Hematopoietic multipotent progenitor cell treated with erythropoietin and hydrocortisone succinate and interleukin-3 and kit ligand, for 15 days (in vitro differentiated cells): ENCODE measurements around the gene LPIN3.
A peak's percentile ranks its signal among the peaks of the same experiment; 100 is the strongest.

Experiments used
- DNase-seq: peaks from one replicate; pipeline ENCODE4 v3.0.0-alpha.2; 2015; ENCODE audit warnings: low spot score

Gene LPIN3

DNA sequence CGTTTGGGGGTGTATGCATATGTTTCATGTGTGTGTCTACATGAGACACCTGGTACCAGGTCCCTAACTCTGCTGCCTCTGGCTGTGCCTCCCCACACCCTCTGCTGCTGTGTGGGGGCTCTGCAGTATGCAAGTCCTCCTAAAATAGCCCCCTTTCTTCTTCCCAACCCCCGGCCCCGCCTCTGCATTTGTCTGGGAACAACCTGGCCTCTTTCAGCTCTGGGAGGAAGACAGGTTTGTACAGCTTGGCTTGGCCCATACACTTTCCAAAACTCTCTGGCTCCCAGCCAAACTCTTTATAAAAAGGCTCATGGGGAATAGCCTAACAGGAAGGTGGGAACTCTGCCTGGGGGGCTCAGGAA lies 53.1 kb downstream of the LPIN3 start:
- no peak for DNase-seq

DNA sequence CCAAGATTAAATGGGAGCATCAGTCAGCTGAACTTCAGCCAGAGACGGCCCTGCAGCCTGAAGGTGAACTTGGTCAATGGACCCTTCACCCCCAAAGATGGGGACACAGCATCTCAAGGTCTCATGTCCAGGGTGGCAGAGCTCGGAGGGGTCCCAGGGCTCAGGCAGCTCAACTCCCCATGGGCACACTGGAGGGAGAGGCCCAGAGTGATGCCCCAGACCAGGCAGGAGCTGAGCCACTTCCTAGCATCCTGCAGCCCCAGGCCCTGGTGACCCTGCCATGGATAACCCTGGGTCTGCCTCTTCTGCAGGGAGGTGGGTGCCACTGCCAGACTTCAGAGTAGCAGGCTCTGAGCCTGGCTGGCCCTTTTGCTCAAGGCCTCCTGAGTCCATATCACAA lies 53.5 kb downstream of the LPIN3 start:
- DNase-seq = no peak

DNA sequence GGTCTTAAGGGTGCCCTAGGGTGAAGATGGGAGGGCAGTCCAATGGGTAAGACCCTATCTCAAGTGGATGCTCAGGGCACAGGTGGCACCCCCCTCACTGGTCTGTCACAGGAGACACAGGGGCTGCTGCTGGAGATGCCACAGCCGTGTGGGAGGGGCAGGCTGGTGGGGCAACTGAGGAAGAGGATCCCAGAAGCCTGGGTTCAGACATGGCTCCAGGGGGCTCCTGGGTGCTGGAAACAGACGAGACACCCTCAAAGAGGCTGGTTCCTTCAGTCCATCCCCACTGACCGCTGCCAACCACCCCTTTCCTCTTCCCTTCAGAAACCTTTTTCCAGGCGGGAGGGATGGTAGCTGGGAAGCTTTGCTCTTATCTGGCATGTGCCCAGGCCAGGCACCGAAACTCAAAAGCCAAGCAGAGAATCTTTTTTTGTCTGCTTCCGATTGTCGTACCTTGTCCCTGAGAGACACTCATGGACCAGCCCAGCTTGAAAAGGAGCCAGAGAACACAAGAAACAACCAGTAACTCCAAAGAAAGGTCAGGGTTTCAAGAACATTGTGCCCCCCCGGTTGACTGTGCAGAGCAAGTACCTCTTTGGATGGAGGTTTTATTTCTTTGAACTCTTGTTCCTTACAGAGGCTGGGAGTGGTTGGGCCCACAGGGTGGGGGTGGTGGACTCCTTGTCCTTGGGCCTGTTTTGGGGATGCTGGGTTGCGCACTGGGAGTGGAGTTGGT lies 54.5 kb downstream of the LPIN3 start:
- DNase-seq = no peak

DNA sequence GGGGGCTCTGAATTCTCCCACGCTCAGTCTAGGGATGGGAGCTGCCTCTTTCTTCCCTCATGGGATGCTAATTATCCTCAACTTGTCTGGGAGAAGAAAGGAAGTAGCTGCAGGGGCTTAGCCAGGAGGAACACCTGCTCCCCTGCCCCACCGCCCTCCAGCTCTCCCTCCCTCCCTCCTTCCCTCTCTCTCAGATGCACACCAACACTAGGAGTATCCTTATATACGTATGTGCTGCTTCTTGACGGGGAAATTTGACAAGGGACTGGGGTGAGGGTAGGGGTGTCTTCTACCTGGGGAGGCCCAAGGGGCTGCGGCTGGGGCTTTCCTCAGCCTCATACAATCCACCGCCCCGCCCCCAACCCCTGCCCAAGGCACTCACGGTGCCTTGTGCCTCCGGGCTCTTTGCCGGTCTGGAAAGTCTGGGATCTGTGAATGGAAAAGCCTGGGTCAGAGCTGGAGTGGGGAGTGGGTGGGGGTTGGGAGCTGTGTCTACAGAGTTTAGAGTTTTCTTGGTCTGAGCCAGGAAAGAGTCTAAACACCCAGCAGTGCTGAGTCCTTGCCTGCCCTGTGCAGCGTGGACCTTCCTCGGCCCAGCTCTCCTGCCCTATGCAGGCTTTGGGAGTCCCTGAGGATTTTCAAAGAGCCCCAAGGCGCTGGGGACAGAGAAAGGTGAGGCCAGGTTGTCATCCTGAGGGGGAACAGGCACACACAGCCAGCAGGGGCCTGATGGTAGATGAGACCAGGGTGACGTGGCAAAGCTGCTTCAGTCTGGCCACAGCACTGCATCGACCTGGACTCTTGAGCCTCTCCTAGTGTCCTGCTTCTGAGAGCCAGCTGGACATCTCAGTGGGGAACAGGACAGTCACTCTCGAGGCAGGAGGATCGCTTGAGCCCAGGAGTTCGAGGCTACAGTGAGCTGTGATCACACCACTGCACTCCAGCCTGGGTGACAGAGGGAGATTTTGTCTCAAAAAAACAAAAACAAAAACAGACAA lies 55.3 kb downstream of the LPIN3 start:
- DNase-seq = no peak

DNA sequence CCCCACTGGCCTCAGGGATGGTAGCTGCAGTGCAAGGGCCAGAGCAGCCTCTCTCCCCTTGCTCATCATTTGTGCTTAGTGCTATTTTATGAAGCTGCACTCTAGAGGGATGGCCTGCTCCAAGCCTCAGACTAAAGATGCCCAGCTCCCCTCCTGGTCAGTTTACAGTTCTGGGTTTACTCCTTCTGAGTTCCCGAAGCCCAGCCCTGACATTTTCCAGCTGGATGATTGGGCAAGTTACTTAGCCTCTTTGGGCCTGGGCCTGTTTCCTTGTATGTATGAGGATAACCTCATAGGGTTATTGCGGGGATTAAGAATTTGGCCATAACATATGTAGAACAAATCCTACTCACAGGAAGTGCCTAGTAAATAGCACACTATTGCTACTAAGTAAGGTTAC lies 57.8 kb downstream of the LPIN3 start:
- no peak for DNase-seq

DNA sequence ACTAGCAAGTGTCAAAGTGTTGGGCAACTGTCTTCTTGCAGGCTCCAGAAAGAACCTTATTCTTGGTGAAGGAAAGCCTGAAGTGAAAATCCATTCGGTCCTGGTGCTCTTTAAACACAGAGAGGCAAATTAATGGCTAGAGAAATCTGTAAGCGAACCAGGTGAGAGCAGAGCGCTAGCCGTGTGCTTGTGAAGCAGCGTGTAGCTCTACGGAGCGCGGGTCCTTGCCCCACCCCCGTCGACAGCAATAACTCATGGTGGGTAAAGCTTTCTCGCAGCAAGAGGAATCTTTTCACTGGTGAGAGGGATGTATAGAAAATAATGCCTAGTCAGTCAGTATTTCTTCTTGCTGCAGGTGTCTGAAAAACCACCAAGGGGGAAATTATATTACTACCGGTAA lies 63.0 kb downstream of the LPIN3 start:
- no peak for DNase-seq

DNA sequence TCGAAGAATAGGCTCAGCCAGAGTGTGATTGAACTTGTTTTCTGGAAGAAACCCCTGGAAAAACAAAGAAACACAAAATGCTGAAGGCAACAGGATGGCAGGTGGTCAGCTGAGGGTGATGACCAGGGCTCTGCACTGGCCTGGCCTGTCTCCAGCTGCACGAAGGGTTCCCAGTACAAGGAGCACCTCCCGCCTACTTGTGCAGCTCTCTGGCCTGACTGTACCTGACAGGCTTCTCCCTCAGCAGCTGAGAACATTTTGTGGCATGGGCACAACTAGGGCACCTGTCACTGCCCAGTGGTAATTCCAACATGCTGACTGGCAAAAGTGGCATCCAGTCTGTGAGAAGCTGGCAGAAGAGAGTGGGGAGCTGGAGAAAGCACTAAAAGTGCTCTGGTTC lies 64.8 kb downstream of the LPIN3 start:
- DNase-seq = no peak

DNA sequence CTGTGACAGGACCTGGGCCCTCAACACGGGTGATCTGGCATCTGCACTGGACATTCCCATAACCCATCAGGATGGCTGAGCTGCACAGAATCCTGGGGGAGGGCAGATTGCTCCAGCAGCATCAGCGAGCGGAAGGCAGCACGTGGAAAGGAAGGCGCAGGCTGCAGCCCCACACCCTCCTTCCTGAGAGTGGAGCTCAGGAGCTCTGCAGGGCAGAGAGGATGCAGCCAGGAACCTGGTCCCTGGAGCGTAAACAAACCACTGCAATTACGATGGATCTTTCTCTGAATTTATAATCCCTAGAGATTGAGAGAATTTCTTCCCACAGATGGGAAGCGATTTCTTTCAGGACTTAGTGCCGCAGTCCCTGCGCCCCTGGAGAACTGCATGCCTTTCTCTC lies 65.7 kb downstream of the LPIN3 start:
- DNase-seq = no peak

DNA sequence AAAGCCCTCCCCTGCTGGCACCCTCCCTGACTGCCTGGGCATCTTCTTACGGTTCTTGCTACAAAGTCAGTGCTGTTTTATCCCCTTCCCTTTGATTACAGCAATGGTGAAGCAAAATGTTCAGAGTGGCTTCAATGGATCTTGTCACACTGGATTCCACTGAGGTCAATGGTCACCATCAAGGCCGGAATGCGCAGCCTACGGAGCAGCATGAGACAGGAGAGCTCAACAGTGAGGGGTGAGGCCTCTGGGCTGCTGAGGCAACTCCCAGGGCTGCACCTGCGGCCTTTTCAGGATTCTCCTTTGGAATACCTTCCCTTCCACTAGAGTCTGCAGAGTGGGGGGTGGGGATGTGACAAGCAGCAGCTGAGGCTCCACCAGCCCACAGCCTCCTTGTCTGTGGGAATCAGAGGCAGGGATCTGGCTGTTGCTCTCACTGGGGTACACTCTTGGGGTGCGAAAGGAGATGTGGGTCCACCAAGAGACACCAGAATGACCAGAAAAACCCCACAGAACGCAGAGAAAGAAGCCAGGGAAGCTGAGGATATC lies 66.3 kb downstream of the LPIN3 start:
- no peak for DNase-seq

DNA sequence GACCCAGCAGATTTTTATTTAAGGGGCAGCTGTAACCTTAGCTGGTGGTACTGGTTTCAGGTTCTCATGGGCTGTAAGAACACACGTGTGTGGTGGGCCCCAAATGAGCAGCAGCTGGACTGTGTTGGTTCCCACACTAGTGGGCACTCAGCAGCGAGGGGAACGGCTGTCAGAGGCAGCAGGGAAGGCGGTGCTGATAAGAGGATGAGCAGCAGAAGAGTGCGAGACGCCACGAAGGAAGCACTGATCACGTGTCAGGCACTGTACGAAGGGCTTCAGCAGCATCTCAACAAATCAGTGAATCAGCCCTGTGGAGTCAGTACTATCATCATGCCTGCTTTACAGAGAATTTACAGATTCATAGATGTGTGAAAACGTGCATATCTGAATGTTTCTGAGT lies 67.0 kb downstream of the LPIN3 start:
- DNase-seq = peak; percentile 28

DNA sequence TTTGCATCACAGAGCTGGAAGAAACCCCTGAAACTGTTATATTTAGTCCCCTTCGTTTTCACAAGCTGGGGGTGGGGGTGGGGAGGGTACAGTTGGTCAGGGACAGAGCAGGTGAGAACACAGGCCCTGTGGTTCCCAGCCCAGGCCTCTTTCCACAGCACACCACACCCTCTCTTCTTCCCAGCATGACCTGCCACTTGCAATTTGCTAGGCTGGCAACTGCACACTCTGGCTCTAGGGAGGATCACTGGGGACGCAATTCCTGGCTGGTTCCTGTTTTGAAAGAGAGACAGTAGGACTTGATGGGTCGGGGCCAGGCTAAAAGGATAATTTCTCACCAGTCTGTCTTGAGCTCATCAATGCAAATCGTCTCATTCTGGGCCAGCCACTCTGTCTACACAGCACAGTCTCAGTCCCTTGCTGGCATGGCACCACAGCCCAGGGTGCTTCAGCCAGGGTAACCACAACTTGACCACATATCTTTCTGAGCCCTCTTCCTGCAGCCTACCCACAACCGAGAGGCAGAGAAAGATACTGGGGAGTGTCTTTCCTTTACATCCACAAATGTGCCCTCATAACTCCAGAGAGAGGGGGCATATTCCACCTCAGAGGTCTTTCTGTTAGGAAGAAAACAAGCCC lies 67.7 kb downstream of the LPIN3 start:
- DNase-seq = no peak

DNA sequence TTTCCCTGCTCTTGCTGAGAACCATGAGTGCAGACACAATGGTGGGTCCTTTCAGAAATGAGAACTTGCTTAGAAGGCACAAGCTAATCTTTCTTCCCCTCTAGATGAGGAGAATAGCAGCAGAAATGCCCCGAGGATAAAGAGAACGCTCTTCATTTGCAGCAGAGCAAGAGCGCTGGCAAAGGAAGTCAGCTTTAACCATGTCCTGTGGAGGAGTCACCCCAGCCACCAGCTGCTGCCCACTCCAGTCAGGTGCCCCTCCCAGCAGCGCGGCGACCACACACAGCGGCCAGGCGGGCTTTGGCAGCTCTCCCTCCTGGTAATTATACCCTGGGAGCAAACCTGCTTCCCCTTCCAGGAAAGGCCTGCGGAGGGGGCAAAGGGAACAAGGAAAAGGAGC lies 68.4 kb downstream of the LPIN3 start:
- no peak for DNase-seq
